Epithelial cell of proximal tubule (primary cell): ENCODE data around the gene TTC9. TPM values are rescaled to one million over a fixed set of nuclear protein-coding genes. Genes with fewer than 3 reads are reported as not detected.

Experiments
- DNase-seq: peaks from one replicate; pipeline ENCODE4 v3.0.0-alpha.2; 2011; ENCODE audit warnings: low read depth
- H3K4me3 ChIP-seq: 2 replicates; pipeline ENCODE4 v1.5.1; 2011; ENCODE audit warnings: low read depth, mild to moderate bottlenecking, low read length
- total RNA-seq: library from RNA; depleted of rRNA; stranded (reverse); fragments of >200 nt; gene quantifications from 2 replicates; pipeline ENCODE4 v1.2.3, GENCODE V29; 2015
- TF ChIP-seq, protein P1 (sequence below): conservative IDR thresholded peaks from 2 replicates; pipeline ENCODE4 v1.5.1; 2012; ENCODE audit warnings: low read depth, mild to moderate bottlenecking, low read length

Gene TTC9
- total RNA-seq, 1 donor from 2014 or later: 24.8 TPM

DNA sequence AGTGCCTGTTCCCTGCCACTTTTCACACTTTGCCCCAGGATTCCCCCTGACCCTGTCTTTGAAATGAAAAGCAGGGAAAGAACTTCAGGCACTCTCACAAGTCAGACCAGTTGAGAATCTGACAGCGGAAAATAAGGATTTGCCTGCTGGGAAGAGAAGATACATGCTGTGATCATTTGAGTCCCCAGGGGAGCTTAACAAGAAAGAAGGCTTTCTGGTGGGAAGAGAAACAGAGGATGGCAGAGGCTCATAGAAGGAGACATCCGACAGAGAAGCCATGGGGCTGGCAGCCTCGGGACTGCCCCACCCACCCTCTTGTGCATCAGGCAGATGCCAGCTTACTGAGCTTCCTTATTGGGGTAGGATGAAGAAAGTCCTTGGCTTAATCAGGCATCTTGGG is 11.9 kb downstream of the TTC9 start:
- no peak for DNase-seq
- TF ChIP-seq, protein P1, sequence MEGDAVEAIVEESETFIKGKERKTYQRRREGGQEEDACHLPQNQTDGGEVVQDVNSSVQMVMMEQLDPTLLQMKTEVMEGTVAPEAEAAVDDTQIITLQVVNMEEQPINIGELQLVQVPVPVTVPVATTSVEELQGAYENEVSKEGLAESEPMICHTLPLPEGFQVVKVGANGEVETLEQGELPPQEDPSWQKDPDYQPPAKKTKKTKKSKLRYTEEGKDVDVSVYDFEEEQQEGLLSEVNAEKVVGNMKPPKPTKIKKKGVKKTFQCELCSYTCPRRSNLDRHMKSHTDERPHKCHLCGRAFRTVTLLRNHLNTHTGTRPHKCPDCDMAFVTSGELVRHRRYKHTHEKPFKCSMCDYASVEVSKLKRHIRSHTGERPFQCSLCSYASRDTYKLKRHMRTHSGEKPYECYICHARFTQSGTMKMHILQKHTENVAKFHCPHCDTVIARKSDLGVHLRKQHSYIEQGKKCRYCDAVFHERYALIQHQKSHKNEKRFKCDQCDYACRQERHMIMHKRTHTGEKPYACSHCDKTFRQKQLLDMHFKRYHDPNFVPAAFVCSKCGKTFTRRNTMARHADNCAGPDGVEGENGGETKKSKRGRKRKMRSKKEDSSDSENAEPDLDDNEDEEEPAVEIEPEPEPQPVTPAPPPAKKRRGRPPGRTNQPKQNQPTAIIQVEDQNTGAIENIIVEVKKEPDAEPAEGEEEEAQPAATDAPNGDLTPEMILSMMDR: no peak
- H3K4me3 ChIP-seq: no peak overlapping the region

DNA sequence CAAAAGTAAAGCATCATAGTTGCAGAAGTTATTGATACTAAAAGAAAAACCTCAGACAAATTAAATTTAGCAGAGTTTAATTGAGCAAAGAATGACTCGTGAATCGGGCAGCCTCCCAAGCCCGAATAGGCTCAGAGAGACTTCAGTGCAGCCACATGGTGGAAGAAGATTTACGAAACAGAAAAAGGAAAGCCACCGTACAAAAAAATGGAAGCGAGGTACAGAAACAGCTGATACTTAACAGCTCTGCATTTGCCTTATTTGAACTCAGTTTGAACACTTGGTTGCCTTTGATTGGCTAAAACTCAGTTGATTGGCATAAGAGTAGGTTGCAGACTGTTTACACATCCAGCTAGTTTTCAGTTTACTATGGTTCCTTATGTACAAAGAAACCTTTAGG is 12.9 kb downstream of the TTC9 start:
- no peak overlapping the region for H3K4me3 ChIP-seq
- DNase-seq: no peak
- TF ChIP-seq, protein P1: no peak

DNA sequence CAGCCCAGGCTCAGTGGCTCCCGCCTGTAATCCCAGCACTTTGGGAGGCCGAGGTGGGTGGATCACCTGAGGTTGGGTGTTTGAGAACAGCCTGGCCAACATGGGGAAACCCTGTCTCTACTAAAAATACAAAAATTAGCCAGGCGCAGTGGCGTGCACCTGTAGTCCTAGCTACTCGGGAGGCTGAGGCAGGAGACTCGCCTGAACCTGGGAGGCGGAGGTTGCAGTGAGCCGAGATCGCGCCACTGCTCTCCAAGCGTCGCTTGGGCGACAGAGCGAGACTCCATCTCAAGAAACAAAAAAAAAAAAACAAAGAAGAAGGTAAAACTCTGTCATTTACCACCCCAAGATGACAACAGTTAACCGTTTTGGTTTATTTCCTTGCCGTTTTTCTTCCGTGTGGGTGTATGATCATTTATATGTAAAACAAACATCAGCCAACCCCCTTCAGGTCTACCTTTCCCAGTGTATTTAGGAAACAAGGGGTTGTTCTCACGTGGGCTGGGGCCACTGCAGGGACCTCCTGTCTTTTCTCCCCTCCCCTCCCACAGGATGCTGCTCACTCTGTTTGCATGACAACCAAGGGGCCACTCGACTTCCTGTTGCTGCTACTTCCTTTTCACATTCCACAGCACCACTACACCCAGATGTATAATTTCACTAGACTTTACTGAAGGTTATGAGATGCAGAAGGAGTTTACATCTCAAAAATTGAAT is 13.6 kb downstream of the TTC9 start:
- no peak for DNase-seq
- H3K4me3 ChIP-seq: no peak overlapping the region
- TF ChIP-seq, protein P1: no peak

DNA sequence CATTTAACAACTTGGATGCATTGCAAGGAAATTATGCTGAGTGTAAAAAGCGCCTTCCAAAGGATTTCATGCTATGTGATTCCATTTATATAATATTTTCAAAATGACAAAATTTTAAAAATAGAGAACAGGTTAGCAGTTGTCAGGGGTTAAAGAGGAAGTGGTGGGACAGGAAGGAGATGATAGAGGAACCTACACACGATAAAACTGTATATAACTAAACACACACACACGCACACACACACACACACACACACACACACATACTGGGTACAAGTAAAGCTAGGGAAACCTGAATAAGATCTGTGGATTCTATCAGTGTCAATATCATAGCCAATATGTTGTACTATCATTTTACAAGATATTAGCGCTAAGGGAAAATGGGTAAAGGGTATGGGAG is 17.2 kb downstream of the TTC9 start:
- TF ChIP-seq, protein P1: no peak
- DNase-seq: no peak
- no peak overlapping the region for H3K4me3 ChIP-seq

DNA sequence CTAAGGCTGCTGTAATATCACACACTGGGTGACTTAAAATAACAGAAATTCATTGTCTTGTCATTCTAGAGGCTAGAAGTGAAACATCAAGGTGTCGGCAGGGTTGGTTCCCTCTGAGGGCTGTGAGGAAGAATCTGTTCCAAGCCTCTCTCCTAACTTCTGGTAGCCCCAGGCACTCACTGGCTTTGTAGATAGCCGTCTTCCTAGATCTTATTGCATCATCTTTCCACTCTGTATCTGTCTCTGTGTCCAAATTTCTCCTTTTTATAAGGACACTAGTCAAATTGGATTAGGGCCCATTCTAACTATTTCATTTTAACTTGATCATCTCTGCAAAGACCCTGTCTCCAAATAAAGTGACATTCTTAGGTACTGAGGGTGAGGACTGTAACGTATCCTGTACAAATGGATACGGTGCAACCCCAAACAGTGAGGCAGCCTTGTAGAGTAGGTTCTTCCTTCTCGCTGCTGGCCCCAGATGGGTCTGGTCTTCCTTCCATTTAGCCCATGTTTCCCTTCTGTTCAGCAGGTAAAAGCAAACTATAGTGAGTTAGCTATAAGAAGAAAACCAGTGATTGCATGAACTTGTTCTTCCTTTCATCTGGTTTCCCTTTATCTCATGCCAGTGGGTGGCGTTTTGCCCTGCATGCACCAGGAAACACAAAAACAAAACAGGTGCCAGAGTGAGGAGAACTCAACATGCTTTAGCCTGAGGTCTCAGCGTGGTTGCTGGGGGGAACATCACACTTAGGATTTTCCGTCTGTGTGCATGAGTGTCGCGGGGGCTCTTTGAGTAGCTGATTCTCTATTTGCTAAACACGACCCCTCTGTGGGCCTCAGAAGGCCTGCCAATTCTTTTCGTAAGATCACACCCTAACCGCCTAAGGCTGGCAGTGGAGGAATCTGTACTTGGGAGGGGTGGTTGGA is 19.5 kb downstream of the TTC9 start:
- DNase-seq: no peak
- no peak overlapping the region for H3K4me3 ChIP-seq
- TF ChIP-seq, protein P1: peak; percentile 38

DNA sequence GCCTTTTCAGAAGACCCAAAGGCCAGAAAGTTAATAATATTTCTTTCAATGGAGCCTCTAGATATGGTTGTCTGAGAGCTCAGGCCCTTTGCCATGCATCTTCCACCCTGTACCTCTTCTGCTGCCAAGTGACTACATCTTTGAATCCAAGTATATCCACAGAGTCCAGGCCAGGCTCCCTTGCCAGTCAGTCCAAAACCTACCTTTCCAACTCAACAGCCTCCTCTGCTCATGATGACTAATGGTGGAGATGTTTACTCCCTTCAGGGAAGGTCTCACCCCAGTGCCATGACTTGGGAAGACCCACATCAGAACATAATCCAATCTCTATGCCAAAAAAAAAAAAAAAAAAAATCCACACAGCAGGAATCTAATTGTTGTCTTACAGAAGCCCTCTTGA is 20.4 kb downstream of the TTC9 start:
- H3K4me3 ChIP-seq: no peak overlapping the region
- DNase-seq: no peak
- TF ChIP-seq, protein P1: no peak
